HepG2 (cell line): Measurements from ENCODE around the gene TMEM198. TPM values are rescaled to one million over a fixed set of nuclear protein-coding genes. Genes with fewer than 3 reads are reported as not detected.
A peak's percentile ranks its signal among the peaks of the same experiment; 100 is the strongest.

Experiments used
- CEBPG ChIP-seq: IDR thresholded peaks from 2 replicates; pipeline ENCODE4 v1.6.1; 2016
- ELF3 ChIP-seq: IDR thresholded peaks from 2 replicates; pipeline ENCODE4 v1.6.1; 2016; ENCODE audit warnings: missing genetic modification reagents, missing compliant biosample characterization
- FOSL2 ChIP-seq: sonication (generic); formaldehyde crosslinking; IDR thresholded peaks from 2 replicates; pipeline ENCODE4 v1.4.0; 2020; ENCODE audit warnings: missing genetic modification reagents
- FOXA3 ChIP-seq: IDR thresholded peaks from 2 replicates; pipeline ENCODE4 v1.6.1; 2016; ENCODE audit warnings: missing genetic modification reagents, missing compliant biosample characterization
- HIVEP1 ChIP-seq: sonication (generic); formaldehyde crosslinking; IDR thresholded peaks from 2 replicates; pipeline ENCODE4 v1.4.0; 2020; ENCODE audit warnings: mild to moderate bottlenecking, missing genetic modification reagents
- KAT7 ChIP-seq: IDR thresholded peaks from 2 replicates; pipeline ENCODE4 v1.6.1; 2018; ENCODE audit warnings: borderline replicate concordance, missing compliant biosample characterization
- NCOA2 ChIP-seq: sonication (generic); formaldehyde crosslinking; IDR thresholded peaks from 2 replicates; pipeline ENCODE4 v1.8.0; 2022; ENCODE audit warnings: inconsistent platforms
- SMAD1 ChIP-seq: sonication (generic); formaldehyde crosslinking; IDR thresholded peaks from 2 replicates; pipeline ENCODE4 v1.4.0; 2020; ENCODE audit warnings: missing genetic modification reagents, low read depth, mild to moderate bottlenecking, borderline replicate concordance
- SMAD3 ChIP-seq: sonication (generic); formaldehyde crosslinking; IDR thresholded peaks from 2 replicates; pipeline ENCODE4 v1.4.0; 2020; ENCODE audit warnings: missing genetic modification reagents
- STAT6 ChIP-seq: sonication (generic); formaldehyde crosslinking; IDR thresholded peaks from 2 replicates; pipeline ENCODE4 v1.4.0; 2020; ENCODE audit warnings: missing genetic modification reagents, mild to moderate bottlenecking, borderline replicate concordance
- SYNCRIP ChIP-seq: fragments of 200-400 bp; formaldehyde crosslinking; IDR thresholded peaks from 2 replicates; pipeline ENCODE4 v1.6.1; 2018; ENCODE audit warnings: mild to moderate bottlenecking, low read depth, low read length; ENCODE audit not compliant: insufficient read depth
- YEATS2 ChIP-seq: sonication (generic); formaldehyde crosslinking; IDR thresholded peaks from 2 replicates; pipeline ENCODE4 v1.4.0; 2020; ENCODE audit warnings: missing genetic modification reagents, borderline replicate concordance
- ZBTB1 ChIP-seq: sonication (generic); formaldehyde crosslinking; IDR thresholded peaks from 2 replicates; pipeline ENCODE4 v1.4.0; 2020; ENCODE audit warnings: missing genetic modification reagents, borderline replicate concordance
- ZFP90 ChIP-seq: sonication (generic); formaldehyde crosslinking; IDR thresholded peaks from 2 replicates; pipeline ENCODE4 v1.8.0; 2022; ENCODE audit warnings: missing genetic modification reagents, mild to moderate bottlenecking, inconsistent platforms, borderline replicate concordance
- ZMYM4 ChIP-seq: sonication (generic); formaldehyde crosslinking; IDR thresholded peaks from 2 replicates; pipeline ENCODE4 v1.8.1; 2023; ENCODE audit warnings: mild to moderate bottlenecking, missing genetic modification reagents
- ZNF101 ChIP-seq: sonication (generic); formaldehyde crosslinking; IDR thresholded peaks from 2 replicates; pipeline ENCODE4 v1.4.0; 2020; ENCODE audit warnings: mild to moderate bottlenecking, low read depth, missing genetic modification reagents, borderline replicate concordance
- ZNF124 ChIP-seq: sonication (generic); formaldehyde crosslinking; IDR thresholded peaks from 2 replicates; pipeline ENCODE4 v1.4.0; 2020; ENCODE audit warnings: missing genetic modification reagents
- ZNF207 ChIP-seq: fragments of 450-650 bp; IDR thresholded peaks from 2 replicates; pipeline ENCODE4 v1.6.1; 2016; ENCODE audit warnings: antibody characterized with exemption, borderline replicate concordance
- ZNF260 ChIP-seq: sonication (generic); formaldehyde crosslinking; IDR thresholded peaks from 2 replicates; pipeline ENCODE4 v1.4.0; 2020; ENCODE audit warnings: missing genetic modification reagents, low read depth, mild to moderate bottlenecking, borderline replicate concordance
- ZNF329 ChIP-seq: sonication (generic); formaldehyde crosslinking; IDR thresholded peaks from 2 replicates; pipeline ENCODE4 v1.9.0; 2021; ENCODE audit warnings: low read depth, mild to moderate bottlenecking, missing genetic modification reagents
- ZNF331 ChIP-seq: sonication (generic); formaldehyde crosslinking; IDR thresholded peaks from 2 replicates; pipeline ENCODE4 v1.4.0; 2020; ENCODE audit warnings: missing genetic modification reagents
- ZNF44 ChIP-seq: sonication (generic); formaldehyde crosslinking; IDR thresholded peaks from 2 replicates; pipeline ENCODE4 v1.5.1; 2020; ENCODE audit warnings: mild to moderate bottlenecking, missing genetic modification reagents
- polyA plus RNA-seq, 8 experiments: library from polyadenylated mRNA; depleted of rRNA in 3 of 8; stranded (reverse) in 7 of 8; unstranded in 1 of 8; fragments of >200 nt; fragmentation: Illumina TruSeq in 4 of 8; extraction: Trizol in 4 of 8; gene quantifications; 2 replicates each; pipeline versions ENCODE4 v1.2.1 to v1.2.3, GENCODE V29; 2011 to 2016; ENCODE audit warnings: low read depth in 4 of 8, missing spikeins in 1 of 8, mixed read lengths in 1 of 8; ENCODE audit not compliant: insufficient read depth in 1 of 8
- total RNA-seq, 5 experiments: library from RNA; depleted of rRNA; stranded (reverse); fragments of >200 nt; fragmentation: Illumina TruSeq; extraction: Trizol; gene quantifications; 2 replicates each; pipeline ENCODE4 v1.2.3, GENCODE V29; 2016; ENCODE audit warnings: low read depth in 1 of 5
- TF ChIP-seq, protein P1 (sequence below): sonication (generic); formaldehyde crosslinking; IDR thresholded peaks from 2 replicates; pipeline ENCODE4 v1.4.0; 2020; ENCODE audit warnings: mild to moderate bottlenecking, missing genetic modification reagents, borderline replicate concordance
- TF ChIP-seq, protein P2 (sequence below): sonication (generic); formaldehyde crosslinking; IDR thresholded peaks from 2 replicates; pipeline ENCODE4 v1.8.0; 2022; ENCODE audit warnings: low read depth, missing genetic modification reagents

The TMEM198 gene
- total and polyA plus RNA-seq, 2 of the 13 experiments (the other 11 are each of a cell fraction or from before 2014, with no cell fraction given) = 17.3 to 23.5 TPM

DNA sequence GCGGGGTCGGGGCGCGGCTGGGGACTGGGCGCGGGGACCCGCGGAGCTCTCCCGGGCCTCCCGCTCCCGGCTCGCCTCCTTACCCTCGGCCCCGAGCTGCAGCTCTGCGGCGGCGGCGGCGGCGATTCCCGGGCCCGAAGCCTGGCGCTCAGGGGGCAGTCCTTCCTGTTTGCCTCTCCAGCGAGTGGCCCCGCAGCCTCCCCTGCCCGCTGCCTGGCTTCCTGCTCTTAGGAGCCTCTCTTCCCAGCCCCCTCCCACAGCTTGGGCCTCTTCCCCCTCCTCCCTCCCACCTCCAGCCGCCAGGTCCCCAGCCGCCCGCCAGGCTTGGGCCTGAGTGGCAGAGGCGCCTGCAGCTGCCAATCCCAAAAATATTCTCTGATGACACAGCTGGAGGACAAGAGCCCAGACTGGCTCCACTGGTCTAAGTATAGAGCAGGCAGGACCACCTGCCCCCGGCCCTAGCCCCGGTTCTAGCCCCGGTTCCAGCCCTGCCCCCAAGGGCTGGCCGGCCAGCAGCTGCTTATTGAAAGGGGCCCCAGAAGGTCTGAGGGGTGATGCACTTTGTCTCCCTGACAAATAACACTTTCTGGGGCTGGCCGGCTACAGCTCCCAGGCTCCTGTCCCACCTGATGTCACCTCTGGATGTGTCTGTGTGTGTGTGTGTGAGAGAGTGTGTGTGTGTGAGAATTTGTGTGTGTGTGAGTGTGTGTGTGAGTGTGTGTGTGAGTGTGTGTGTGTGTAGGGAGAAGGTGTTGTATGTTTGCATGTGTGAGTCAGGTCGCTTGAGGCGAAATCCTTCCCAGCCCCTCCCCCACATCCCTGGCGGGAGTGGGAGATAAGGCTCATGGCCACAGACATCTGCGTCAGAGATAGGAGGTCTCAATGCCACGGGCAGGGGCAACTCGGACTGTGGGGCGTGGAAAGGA lies 27.7 kb downstream of the TMEM198 start, which contains the start of gene OBSL1 (continued):
- TF ChIP-seq, protein P1, sequence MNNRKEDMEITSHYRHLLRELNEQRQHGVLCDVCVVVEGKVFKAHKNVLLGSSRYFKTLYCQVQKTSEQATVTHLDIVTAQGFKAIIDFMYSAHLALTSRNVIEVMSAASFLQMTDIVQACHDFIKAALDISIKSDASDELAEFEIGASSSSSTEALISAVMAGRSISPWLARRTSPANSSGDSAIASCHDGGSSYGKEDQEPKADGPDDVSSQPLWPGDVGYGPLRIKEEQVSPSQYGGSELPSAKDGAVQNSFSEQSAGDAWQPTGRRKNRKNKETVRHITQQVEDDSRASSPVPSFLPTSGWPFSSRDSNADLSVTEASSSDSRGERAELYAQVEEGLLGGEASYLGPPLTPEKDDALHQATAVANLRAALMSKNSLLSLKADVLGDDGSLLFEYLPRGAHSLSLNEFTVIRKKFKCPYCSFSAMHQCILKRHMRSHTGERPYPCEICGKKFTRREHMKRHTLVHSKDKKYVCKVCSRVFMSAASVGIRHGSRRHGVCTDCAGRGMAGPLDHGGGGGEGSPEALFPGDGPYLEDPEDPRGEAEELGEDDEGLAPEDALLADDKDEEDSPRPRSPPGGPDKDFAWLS = no peak
- TF ChIP-seq ZNF101 (CRISPR knock-in tag) (peak; percentile 88; the same call in 1 of the 2 replicates), NCOA2 (0 out of 2 replicates have a peak, but pooled peaks have one; percentile 42), FOSL2 (CRISPR knock-in tag) (peak; percentile 78), CEBPG (peak; percentile 34; the same call in 1 of the 2 replicates), FOXA3 (CRISPR knock-in tag) (peak; percentile 21), SMAD1 (CRISPR knock-in tag) (0 out of 2 replicates have a peak, but pooled peaks have one; percentile 45), ZMYM4 (CRISPR knock-in tag) (no peak; the same call in none of the 2 replicates), ZNF124 (peak; percentile 44; the same call in 1 of the 2 replicates), ZNF260 (CRISPR knock-in tag) (0 out of 2 replicates have a peak, but pooled peaks have one; percentile 50), SMAD3 (CRISPR knock-in tag) (no peak; the same call in 1 of the 2 replicates), ZNF44 (CRISPR knock-in tag) (0 out of 2 replicates have a peak, but pooled peaks have one; percentile 76), YEATS2 (CRISPR knock-in tag) (no peak), SYNCRIP (no peak), ELF3 (CRISPR knock-in tag) (peak; percentile 72), ZNF329 (CRISPR knock-in tag) (peak; percentile 67; the same call in 1 of the 2 replicates), ZBTB1 (CRISPR knock-in tag) (no peak), ZFP90 (no peak), ZNF331 (CRISPR knock-in tag) (0 out of 2 replicates have a peak, but pooled peaks have one; percentile 56), HIVEP1 (peak; percentile 47), ZNF207 (no peak), STAT6 (CRISPR knock-in tag) (no peak; the same call in 1 of the 2 replicates), KAT7 (no peak)
- TF ChIP-seq, protein P2, sequence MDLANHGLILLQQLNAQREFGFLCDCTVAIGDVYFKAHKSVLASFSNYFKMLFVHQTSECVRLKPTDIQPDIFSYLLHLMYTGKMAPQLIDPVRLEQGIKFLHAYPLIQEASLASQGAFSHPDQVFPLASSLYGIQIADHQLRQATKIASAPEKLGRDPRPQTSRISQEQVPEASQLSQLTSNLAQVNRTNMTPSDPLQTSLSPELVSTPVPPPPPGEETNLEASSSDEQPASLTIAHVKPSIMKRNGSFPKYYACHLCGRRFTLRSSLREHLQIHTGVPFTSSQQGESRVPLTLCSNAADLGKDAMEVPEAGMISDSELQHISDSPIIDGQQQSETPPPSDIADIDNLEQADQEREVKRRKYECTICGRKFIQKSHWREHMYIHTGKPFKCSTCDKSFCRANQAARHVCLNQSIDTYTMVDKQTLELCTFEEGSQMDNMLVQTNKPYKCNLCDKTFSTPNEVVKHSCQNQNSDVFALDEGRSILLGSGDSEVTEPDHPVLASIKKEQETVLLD = 0 out of 2 replicates have a peak, but pooled peaks have one; percentile 65
